ENCODE measurements around the gene PLEKHA6.

- TF ChIP-seq POLR2A (IDR thresholded peaks at IDR 0.05; ENCODE audit: low read length) (no peak), GATA1 (IDR thresholded peaks at IDR 0.05; ENCODE audit: low read depth, low read length) (no peak)
These were observed 130.8 kb downstream of the PLEKHA6 start for GRCh38 chr1:204228896-204229295.

Measured in erythroblast (primary cell).